ENCODE results near the gene ZNF205.

Gene ZNF205

GRCh38 chr16:3164121-3164991 lies 52.0 kb downstream of the ZNF205 start:
- Histone ChIP-seq H3K4me3 (ENCODE audit: low read depth, low read length) (no peak overlapping the region), H3K27ac (ENCODE audit: extremely low read depth, low read depth, low read length) (no peak overlapping the region), H3K9me3 (ENCODE audit: control insufficient read depth, insufficient read depth, low read depth, low read length) (no peaks in the 10 kb centered on the region), H3K4me1 (ENCODE audit: control insufficient read depth, insufficient read depth, low read length) (no peaks in the 10 kb centered on the region; the same call in 1 of the 2 replicates), H3K36me3 (ENCODE audit: control insufficient read depth in 2 of 2, insufficient read depth in 1 of 2, low read length in 2 of 2) (no peaks in the 10 kb centered on the region)
- TF ChIP-seq TSHZ1 (tag by site-specific recombination; IDR thresholded peaks at IDR 0.05; ENCODE audit: borderline replicate concordance), result no peak
- no peak for TF ChIP-seq ZNF132 (tag by site-specific recombination; IDR thresholded peaks at IDR 0.05; ENCODE audit: borderline replicate concordance)
- no peak for TF ChIP-seq ZSCAN18 (tag by site-specific recombination; IDR thresholded peaks at IDR 0.05)
- TF ChIP-seq MZF1 (tag by site-specific recombination; IDR thresholded peaks at IDR 0.05; ENCODE audit: borderline replicate concordance), result no peak
- no peak for TF ChIP-seq BCL11B (tag by site-specific recombination; IDR thresholded peaks at IDR 0.05; ENCODE audit: low read depth)
- no peak for TF ChIP-seq ZNF549 (tag by site-specific recombination; IDR thresholded peaks at IDR 0.05)
- TF ChIP-seq ZNF16 (tag by site-specific recombination; IDR thresholded peaks at IDR 0.05; ENCODE audit: low read depth), result no peak
- no peak for TF ChIP-seq ZXDB (tag by site-specific recombination; IDR thresholded peaks at IDR 0.05)
- no peak for TF ChIP-seq ZNF292 (tag by site-specific recombination; IDR thresholded peaks at IDR 0.05; ENCODE audit: borderline replicate concordance, low read depth)
- TF ChIP-seq ZNF248 (tag by site-specific recombination; IDR thresholded peaks at IDR 0.05), result no peak
- TF ChIP-seq HOXD13 (CRISPR knock-in tag; IDR thresholded peaks at IDR 0.05; ENCODE audit: borderline replicate concordance), result no peak
- no peak for TF ChIP-seq ZEB2 (tag by site-specific recombination; IDR thresholded peaks at IDR 0.05)
- no peak for TF ChIP-seq CTCF (tag by site-specific recombination; IDR thresholded peaks at IDR 0.05)
- TF ChIP-seq ZNF362 (tag by site-specific recombination; IDR thresholded peaks at IDR 0.05), result no peak
- TF ChIP-seq HOXA7 (CRISPR knock-in tag; IDR thresholded peaks at IDR 0.05; ENCODE audit: borderline replicate concordance), result no peak
- no peak for TF ChIP-seq SALL2 (tag by site-specific recombination; IDR thresholded peaks at IDR 0.05; ENCODE audit: borderline replicate concordance)
- TF ChIP-seq ZBTB26 (tag by site-specific recombination; optimal IDR thresholded peaks at IDR 0.05), result no peak
- no peak for TF ChIP-seq ZNF488 (tag by site-specific recombination; IDR thresholded peaks at IDR 0.05)
- TF ChIP-seq ZIC2 (tag by site-specific recombination; IDR thresholded peaks at IDR 0.05), result no peak
- ChIA-PET POLR2A (no interaction called here), CTCF (interaction anchor here (0.8 to 2.4 kb wide), 5 partner anchors 8 to 1124 kb away, joined by 3 to 10 read pairs (median 3); no protein-coding TSS in a partner anchor)
